Measurements from ENCODE around the gene MAS1L. TPM values are rescaled to one million over a fixed set of nuclear protein-coding genes. Genes with fewer than 3 reads are reported as not detected.

The MAS1L gene
- total RNA-seq, 1 experiment from 2014 or later = not detected

DNA sequence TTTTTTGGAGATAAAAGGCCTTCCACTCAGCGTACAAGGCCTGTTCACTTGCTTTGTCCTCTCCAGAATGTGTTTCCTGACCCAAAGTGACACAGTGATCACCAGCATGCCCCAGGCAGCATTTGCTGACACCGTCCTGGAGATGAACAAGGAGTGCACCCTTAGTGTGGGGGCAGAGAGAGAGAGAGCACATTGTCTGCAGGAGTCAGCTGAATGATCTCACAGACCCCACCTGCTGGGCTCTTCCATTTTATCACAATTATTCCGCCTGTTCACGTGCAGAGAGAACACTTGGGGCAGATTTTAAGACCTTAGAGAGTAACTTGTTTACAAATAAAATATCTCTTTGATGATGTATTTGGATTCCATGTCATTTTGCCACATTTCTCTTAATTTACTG, 22.4 kb upstream of the MAS1L start:
- H3K27ac Mint-ChIP-seq = no peak overlapping the region
- H3K4me1 ChIP-seq (ENCODE audit: insufficient read depth, low read length) = no peaks in the 10 kb centered on the region
- no peak overlapping the region for H3K27ac ChIP-seq (ENCODE audit: insufficient read length, low read depth, low read length)
- H3K9me3 Mint-ChIP-seq = peaks cover 0 to 2% of the 10 kb centered on the region in 2 experiments; a peak in 2 of 5 replicates
- H3K56ac ChIP-seq (ENCODE audit: insufficient read length, low read depth, low read length) = no peak overlapping the region
- H3K4ac ChIP-seq (ENCODE audit: low read depth, low read length) = no peak overlapping the region
- no peak overlapping the region for H2BK12ac ChIP-seq (ENCODE audit: insufficient read length, low read depth, low read length)
- no peaks in the 10 kb centered on the region for H3K23me2 ChIP-seq (ENCODE audit: insufficient read length, low read depth, low read length, poor library complexity, severe bottlenecking)
- H3K4me3 Mint-ChIP-seq = no peak overlapping the region
- H2AK5ac ChIP-seq (ENCODE audit: insufficient read length, low read length) = no peak overlapping the region
- H2AFZ ChIP-seq (ENCODE audit: low read length) = no peak overlapping the region
- H3K79me1 ChIP-seq (ENCODE audit: insufficient read depth, low read depth, low read length, poor library complexity, severe bottlenecking) = no peaks in the 10 kb centered on the region
- H3K23ac ChIP-seq (ENCODE audit: insufficient read length, low read depth, low read length) = no peak overlapping the region
- H2BK120ac ChIP-seq (ENCODE audit: low read depth, low read length, poor library complexity, severe bottlenecking) = no peak overlapping the region
- H3T11ph ChIP-seq (ENCODE audit: low read length) = no peak overlapping the region
- no peak overlapping the region for H3K9ac ChIP-seq (ENCODE audit: extremely low read depth, insufficient read length, low read length)
- peak; percentile 24 for DNase-seq
- H3K4me2 ChIP-seq (ENCODE audit: insufficient read depth, insufficient read length, low read length) = no peak overlapping the region
- H4K20me1 ChIP-seq (ENCODE audit: control insufficient read depth, insufficient read depth, insufficient read length) = no peaks in the 10 kb centered on the region
- H4K91ac ChIP-seq (ENCODE audit: insufficient read length, low read depth, low read length) = no peak overlapping the region
- TF ChIP-seq, protein P1, sequence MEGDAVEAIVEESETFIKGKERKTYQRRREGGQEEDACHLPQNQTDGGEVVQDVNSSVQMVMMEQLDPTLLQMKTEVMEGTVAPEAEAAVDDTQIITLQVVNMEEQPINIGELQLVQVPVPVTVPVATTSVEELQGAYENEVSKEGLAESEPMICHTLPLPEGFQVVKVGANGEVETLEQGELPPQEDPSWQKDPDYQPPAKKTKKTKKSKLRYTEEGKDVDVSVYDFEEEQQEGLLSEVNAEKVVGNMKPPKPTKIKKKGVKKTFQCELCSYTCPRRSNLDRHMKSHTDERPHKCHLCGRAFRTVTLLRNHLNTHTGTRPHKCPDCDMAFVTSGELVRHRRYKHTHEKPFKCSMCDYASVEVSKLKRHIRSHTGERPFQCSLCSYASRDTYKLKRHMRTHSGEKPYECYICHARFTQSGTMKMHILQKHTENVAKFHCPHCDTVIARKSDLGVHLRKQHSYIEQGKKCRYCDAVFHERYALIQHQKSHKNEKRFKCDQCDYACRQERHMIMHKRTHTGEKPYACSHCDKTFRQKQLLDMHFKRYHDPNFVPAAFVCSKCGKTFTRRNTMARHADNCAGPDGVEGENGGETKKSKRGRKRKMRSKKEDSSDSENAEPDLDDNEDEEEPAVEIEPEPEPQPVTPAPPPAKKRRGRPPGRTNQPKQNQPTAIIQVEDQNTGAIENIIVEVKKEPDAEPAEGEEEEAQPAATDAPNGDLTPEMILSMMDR (conservative IDR thresholded peaks at IDR 0.05) = 0 out of 3 replicates have a peak, but pooled peaks have one; percentile 12
- no peaks in the 10 kb centered on the region for H3K27me3 ChIP-seq (ENCODE audit: insufficient read depth, low read length)
- H3K36me3 Mint-ChIP-seq (ENCODE audit: insufficient read depth in 1 of 3, low read depth in 3 of 3) = no peaks in the 10 kb centered on the region; a peak in 1 of 7 replicates
- no peak overlapping the region for H4K5ac ChIP-seq (ENCODE audit: insufficient read length, low read depth, low read length)
- WGBS (ENCODE audit: extremely low coverage, insufficient read length, low lambda C conversion rate) = no CpG with 5 or more reads among the region's 4 CpGs
- H2BK5ac ChIP-seq (ENCODE audit: insufficient read length, low read length) = no peak overlapping the region
- H3K14ac ChIP-seq (ENCODE audit: insufficient read depth, low read length) = no peak overlapping the region
- no peak overlapping the region for H4K8ac ChIP-seq (replicated peaks; ENCODE audit: insufficient read length, low read depth, low read length)
- H3K18ac ChIP-seq (ENCODE audit: insufficient read length, low read depth, low read length) = no peak overlapping the region
- H3K9me3 ChIP-seq (ENCODE audit: control insufficient read depth, low read depth, low read length) = no peaks in the 10 kb centered on the region
- H2BK15ac ChIP-seq (ENCODE audit: low read depth, low read length) = no peak overlapping the region
- peaks cover 4 to 13% of the 10 kb centered on the region in 2 experiments for H3K4me1 Mint-ChIP-seq
- H3K79me2 ChIP-seq (ENCODE audit: insufficient read depth, low read length) = no peaks in the 10 kb centered on the region
- H3K27me3 Mint-ChIP-seq (ENCODE audit: low read depth) = peaks cover 5% of the 10 kb centered on the region
- no peak overlapping the region for H2BK20ac ChIP-seq (ENCODE audit: low read depth, low read length, poor library complexity, severe bottlenecking)
